DND-41 (cell line): Measurements from ENCODE around the gene PSENEN.

Source experiments
- CTCF ChIP-seq: IDR thresholded peaks from 2 replicates; pipeline ENCODE4 v1.5.1; 2012; ENCODE audit warnings: borderline replicate concordance, low read length, moderate library complexity, mild to moderate bottlenecking; ENCODE audit not compliant: poor library complexity, severe bottlenecking; ENCODE audit errors: extremely low read depth
- EZH2 ChIP-seq: IDR thresholded peaks from 3 replicates; pipeline ENCODE4 v1.6.1; 2012; ENCODE audit warnings: borderline replicate concordance, low read depth, mild to moderate bottlenecking, moderate library complexity, low read length, inconsistent platforms; ENCODE audit not compliant: severe bottlenecking

GRCh38 chr19:35779033-35779432 is 33.6 kb downstream of the PSENEN start:
- TF ChIP-seq CTCF (no peak), EZH2 (no peak)
